Mammary epithelial cell (primary cell): ENCODE measurements around the gene CDH6.

Source experiments
- CTCF ChIP-seq, 2 donors: IDR thresholded peaks in 1 of 2; conservative IDR thresholded peaks in 1 of 2; 2 replicates each; pipeline ENCODE4 v1.5.1; 2011 to 2012; ENCODE audit warnings: inconsistent platforms in 2 of 2, low read length in 2 of 2, mild to moderate bottlenecking in 2 of 2, control low read depth in 1 of 2, low read depth in 1 of 2; ENCODE audit not compliant: insufficient read depth in 1 of 2; ENCODE audit errors: extremely low read depth in 1 of 2
- EZH2 ChIP-seq: IDR thresholded peaks from 2 replicates; pipeline ENCODE4 v1.6.1; 2012; ENCODE audit warnings: low read length, inconsistent platforms, borderline replicate concordance

- no peak for TF ChIP-seq CTCF (conservative IDR thresholded peaks at IDR 0.05 in 1 of 2, IDR thresholded peaks at IDR 0.05 in 1 of 2; ENCODE audit: extremely low read depth in 1 of 2, insufficient read depth in 1 of 2, low read depth in 1 of 2, low read length in 2 of 2)
- no peak for TF ChIP-seq EZH2
Observed at GRCh38 chr5:31213705-31214121, 20.2 kb downstream of the CDH6 start.
